Colonic mucosa (tissue), 4 donors: ENCODE measurements around the gene SSB. TPM values are rescaled to one million over a fixed set of nuclear protein-coding genes. Genes with fewer than 3 reads are reported as not detected.

ENCODE experiments used
- DNase-seq: peaks from one replicate; pipeline ENCODE4 v3.0.0-alpha.2; 2020
- H3K27ac ChIP-seq: fragments of 200-600 bp; one replicate; pipeline ENCODE4 v1.8.0; 2021
- H3K27me3 ChIP-seq: fragments of 200-600 bp; one replicate; pipeline ENCODE4 v1.8.0; 2021
- H3K36me3 ChIP-seq: fragments of 200-600 bp; one replicate; pipeline ENCODE4 v1.8.0; 2021
- H3K4me1 ChIP-seq: fragments of 200-600 bp; one replicate; pipeline ENCODE4 v1.8.0; 2021; ENCODE audit warnings: mild to moderate bottlenecking
- H3K4me3 ChIP-seq: fragments of 200-600 bp; one replicate; pipeline ENCODE4 v1.8.0; 2021
- H3K9ac ChIP-seq, 2 donors: one replicate each; pipeline ENCODE4 v1.7.0; 2013; ENCODE audit warnings: control low read depth in 2 of 2, low read depth in 2 of 2, low read length in 2 of 2
- H3K9me3 ChIP-seq: fragments of 200-600 bp; one replicate; pipeline ENCODE4 v1.8.0; 2021
- intact Hi-C: fragments of 100-400 bp; cut with DNase I; formaldehyde crosslinking; loops from one replicate; pipeline ENCODE4 v1.14.1; 2022
- total RNA-seq, 2 donors: library from RNA; stranded (reverse); fragmentation: NEBNext Ultra II Directional in 1 of 2; extraction: Animal tissue kit (Norgen Biotek cat#: 25700) in 1 of 2; gene quantifications; one replicate each; pipeline ENCODE4 v1.2.1, GENCODE V29; 2021
- TF ChIP-seq, protein P1 (sequence below): fragments of 200-600 bp; IDR thresholded peaks from one replicate; pipeline ENCODE4 v1.8.0; 2022; ENCODE audit warnings: antibody characterized with exemption, mild to moderate bottlenecking
- donor health status: healthy.
- donor health status: DM: no; HTN: no; CAD: no.
- donor health status: DM: no; HTN: no; CAD: no.

Gene SSB
- total RNA-seq, 2 donors from 2014 or later: 49.5 to 83.4 TPM

DNA sequence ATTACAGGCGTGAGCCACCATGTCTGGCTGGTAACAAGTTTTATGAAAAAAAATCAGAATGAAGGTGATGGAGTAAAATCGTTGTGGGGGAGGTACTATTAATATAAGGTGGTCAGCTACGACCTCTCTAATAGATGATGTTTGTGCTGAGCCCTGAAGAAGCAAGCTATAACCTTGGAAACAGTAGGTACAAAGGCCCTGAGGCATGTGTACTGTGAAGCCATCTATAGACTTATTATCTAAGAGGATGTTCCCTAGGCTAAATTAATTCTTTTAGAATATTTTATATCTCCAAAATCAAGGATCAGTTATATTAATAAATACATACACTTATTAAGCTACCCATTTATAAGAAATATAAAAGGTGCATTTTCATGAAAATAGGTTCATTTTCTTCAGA is 23.3 kb upstream of the SSB start:
- Histone ChIP-seq H3K4me1 (no peaks in the 10 kb centered on the region), H3K36me3 (no peaks in the 10 kb centered on the region), H3K27ac (no peak overlapping the region), H3K9ac (no peak overlapping the region), H3K9me3 (no peaks in the 10 kb centered on the region), H3K27me3 (no peaks in the 10 kb centered on the region), H3K4me3 (no peak overlapping the region)
- DNase-seq: no peak
- intact Hi-C loops: no loop called here
- TF ChIP-seq, protein P1, sequence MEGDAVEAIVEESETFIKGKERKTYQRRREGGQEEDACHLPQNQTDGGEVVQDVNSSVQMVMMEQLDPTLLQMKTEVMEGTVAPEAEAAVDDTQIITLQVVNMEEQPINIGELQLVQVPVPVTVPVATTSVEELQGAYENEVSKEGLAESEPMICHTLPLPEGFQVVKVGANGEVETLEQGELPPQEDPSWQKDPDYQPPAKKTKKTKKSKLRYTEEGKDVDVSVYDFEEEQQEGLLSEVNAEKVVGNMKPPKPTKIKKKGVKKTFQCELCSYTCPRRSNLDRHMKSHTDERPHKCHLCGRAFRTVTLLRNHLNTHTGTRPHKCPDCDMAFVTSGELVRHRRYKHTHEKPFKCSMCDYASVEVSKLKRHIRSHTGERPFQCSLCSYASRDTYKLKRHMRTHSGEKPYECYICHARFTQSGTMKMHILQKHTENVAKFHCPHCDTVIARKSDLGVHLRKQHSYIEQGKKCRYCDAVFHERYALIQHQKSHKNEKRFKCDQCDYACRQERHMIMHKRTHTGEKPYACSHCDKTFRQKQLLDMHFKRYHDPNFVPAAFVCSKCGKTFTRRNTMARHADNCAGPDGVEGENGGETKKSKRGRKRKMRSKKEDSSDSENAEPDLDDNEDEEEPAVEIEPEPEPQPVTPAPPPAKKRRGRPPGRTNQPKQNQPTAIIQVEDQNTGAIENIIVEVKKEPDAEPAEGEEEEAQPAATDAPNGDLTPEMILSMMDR: no peak

DNA sequence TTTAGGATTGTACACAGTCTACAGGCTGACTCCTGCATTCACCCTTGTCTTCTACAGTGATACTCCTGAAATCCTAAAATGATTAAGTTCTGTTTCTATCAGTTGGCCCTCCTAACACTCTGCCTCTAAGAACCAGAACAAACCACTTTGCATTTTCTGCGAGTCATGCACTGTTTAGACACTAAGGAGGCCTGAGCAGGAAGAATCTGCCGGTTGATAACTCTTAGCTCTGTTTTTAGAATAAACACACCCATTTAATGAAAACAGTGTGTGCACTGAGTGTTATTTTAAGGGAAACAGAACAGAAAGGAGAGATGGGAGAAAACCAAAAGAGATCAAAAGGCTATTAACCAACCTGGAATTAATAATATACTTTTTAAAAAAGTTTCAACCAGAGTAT is 22.9 kb upstream of the SSB start:
- Histone ChIP-seq H3K27me3 (no peaks in the 10 kb centered on the region), H3K9me3 (no peaks in the 10 kb centered on the region), H3K27ac (no peak overlapping the region), H3K9ac (no peak overlapping the region), H3K36me3 (no peaks in the 10 kb centered on the region), H3K4me3 (no peak overlapping the region), H3K4me1 (no peaks in the 10 kb centered on the region)
- TF ChIP-seq, protein P1: no peak
- DNase-seq: no peak
- intact Hi-C loops: no loop called here

DNA sequence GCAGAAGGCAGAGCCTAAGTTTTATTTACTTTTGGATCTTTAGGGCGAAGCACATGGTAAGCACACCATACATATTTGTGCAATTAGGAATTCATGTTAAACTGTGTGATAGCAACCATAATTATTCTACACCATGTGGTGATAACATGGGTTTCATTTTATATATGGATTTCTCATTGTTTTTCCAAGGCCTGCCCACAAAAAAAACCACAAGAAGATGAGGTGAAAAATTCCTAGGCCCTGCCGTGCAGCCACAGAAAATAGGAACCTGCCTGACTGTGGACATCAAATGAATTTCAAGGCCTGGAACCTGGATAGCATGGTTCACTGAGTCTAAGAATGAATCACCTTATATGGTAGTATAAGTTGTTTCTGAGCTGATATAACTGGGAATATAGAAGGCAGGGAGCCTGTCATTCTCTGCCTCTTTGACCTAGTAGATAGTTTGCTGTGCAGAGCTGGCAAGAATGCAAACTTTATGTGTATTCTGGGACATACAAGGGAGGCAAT is 22.4 kb upstream of the SSB start:
- Histone ChIP-seq H3K4me1 (no peaks in the 10 kb centered on the region), H3K9me3 (no peaks in the 10 kb centered on the region), H3K27ac (no peak overlapping the region), H3K9ac (no peak overlapping the region), H3K27me3 (no peaks in the 10 kb centered on the region), H3K4me3 (no peak overlapping the region), H3K36me3 (no peaks in the 10 kb centered on the region)
- DNase-seq: no peak
- intact Hi-C loops: no loop called here
- TF ChIP-seq, protein P1: no peak

DNA sequence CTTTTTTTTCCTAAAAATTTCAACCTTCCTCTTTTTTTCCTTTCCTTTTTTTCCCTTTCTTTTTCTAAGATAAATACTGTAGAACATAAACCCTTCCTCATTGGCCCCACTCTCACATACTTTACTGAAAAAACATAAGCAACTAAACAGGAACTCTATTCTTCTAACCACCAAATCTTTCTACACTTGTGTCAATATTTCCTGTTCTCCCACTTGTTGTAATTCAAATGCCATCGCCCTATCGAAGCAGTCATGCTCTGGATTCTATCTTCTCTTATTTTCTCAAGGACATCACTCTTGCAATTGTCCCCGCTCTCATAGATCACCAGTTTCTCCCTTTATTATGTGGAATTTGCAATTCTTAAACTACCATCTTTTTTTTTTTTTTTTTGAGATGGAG is 20.2 kb upstream of the SSB start:
- Histone ChIP-seq H3K36me3 (no peaks in the 10 kb centered on the region), H3K9ac (no peak overlapping the region), H3K4me1 (no peaks in the 10 kb centered on the region), H3K4me3 (no peak overlapping the region), H3K27me3 (no peaks in the 10 kb centered on the region), H3K9me3 (no peaks in the 10 kb centered on the region), H3K27ac (no peak overlapping the region)
- intact Hi-C loops: no loop called here
- no peak for DNase-seq
- TF ChIP-seq, protein P1: no peak

DNA sequence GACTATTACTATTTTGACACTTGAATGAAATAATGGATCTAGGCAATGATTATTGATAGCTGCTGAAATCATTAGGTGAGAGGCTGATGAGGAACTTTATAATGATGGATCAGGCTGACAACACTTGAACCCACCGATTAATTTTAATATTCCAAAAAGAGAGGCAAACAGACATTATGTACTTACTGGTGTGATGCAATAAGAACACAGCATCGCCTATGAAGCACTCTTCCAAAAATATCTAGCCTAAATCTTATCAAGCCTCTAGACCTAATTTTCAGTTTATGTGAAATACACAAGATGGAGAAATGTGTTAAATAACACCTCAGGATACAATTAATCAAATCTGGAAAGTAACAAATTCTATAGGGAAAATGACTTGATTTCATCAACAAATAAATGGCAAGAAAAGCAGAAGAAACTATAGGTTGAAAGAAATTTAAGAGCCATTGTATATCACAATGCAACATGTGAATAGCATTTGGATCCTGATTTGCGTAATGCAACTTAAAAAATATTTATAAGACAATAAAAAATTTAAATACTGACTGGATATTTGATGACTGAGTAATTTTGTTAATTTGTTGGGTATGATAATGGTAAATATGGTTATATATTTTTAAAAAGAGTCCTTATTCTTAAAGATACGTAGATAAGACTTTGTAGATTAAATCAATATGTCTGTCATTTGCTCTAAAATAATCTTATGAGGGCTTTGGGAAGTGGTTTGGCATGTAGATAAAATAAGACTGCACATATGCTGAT is 17.2 kb upstream of the SSB start:
- H3K9ac ChIP-seq: no peak overlapping the region
- no peaks in the 10 kb centered on the region for H3K9me3 ChIP-seq
- H3K27ac ChIP-seq: no peak overlapping the region
- TF ChIP-seq, protein P1: no peak
- intact Hi-C loops: no loop called here
- no peaks in the 10 kb centered on the region for H3K4me1 ChIP-seq
- H3K4me3 ChIP-seq: no peak overlapping the region
- H3K27me3 ChIP-seq: no peaks in the 10 kb centered on the region
- no peak for DNase-seq
- no peaks in the 10 kb centered on the region for H3K36me3 ChIP-seq
